Dedifferentiated amniotic fluid mesenchymal stem cell (primary cell): ENCODE data around the gene HNRNPA2B1.
"Not testable (repeated sequence)": the region's sequence is repeated elsewhere in the genome, so short reads cannot be mapped to it uniquely, and the experiment has no call there.

Experiments used
- DNase-seq: peaks from one replicate; pipeline ENCODE4 v3.0.0-alpha.2; 2016; ENCODE audit errors: extremely low spot score

HNRNPA2B1 gene

DNA sequence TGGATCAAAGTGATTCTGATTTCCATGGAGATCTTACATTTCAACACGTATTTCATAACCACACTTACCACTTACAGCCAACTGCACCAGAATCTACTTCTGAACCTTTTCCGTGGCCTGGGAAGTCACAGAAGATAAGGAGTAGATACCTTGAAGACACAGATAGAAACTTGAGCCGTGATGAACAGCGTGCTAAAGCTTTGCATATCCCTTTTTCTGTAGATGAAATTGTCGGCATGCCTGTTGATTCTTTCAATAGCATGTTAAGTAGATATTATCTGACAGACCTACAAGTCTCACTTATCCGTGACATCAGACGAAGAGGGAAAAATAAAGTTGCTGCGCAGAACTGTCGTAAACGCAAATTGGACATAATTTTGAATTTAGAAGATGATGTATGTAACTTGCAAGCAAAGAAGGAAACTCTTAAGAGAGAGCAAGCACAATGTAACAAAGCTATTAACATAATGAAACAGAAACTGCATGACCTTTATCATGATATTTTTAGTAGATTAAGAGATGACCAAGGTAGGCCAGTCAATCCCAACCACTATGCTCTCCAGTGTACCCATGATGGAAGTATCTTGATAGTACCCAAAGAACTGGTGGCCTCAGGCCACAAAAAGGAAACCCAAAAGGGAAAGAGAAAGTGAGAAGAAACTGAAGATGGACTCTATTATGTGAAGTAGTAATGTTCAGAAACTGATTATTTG, 15.3 kb downstream of the HNRNPA2B1 start:
- no peak for DNase-seq

DNA sequence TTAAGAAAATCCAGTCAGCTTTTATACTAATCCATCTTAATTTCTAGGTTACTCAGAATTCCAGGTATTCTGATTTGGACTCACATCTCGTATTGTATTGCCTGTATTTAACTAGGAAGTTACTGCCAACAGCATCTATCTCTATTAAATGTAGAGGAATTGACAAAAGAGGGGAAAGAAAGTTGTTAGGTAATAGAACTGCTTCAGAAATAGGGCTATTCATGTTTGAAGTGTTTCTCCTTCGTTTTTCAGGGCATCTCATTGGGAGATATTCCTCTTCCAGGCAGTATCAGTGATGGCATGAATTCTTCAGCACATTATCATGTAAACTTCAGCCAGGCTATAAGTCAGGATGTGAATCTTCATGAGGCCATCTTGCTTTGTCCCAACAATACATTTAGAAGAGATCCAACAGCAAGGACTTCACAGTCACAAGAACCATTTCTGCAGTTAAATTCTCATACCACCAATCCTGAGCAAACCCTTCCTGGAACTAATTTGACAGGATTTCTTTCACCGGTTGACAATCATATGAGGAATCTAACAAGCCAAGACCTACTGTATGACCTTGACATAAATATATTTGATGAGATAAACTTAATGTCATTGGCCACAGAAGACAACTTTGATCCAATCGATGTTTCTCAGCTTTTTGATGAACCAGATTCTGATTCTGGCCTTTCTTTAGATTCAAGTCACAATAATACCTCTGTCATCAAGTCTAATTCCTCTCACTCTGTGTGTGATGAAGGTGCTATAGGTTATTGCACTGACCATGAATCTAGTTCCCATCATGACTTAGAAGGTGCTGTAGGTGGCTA, 16.1 kb downstream of the HNRNPA2B1 start:
- not testable (repeated sequence) for DNase-seq

- DNase-seq, result no peak
These were observed 16.8 kb downstream of the HNRNPA2B1 start for GRCh38 chr7:26183545-26184280.

- DNase-seq, result no peak
These were observed 17.8 kb downstream of the HNRNPA2B1 start for GRCh38 chr7:26182706-26183105.

- DNase-seq, result no peak
These were observed 18.3 kb downstream of the HNRNPA2B1 start for GRCh38 chr7:26182283-26182682.

DNA sequence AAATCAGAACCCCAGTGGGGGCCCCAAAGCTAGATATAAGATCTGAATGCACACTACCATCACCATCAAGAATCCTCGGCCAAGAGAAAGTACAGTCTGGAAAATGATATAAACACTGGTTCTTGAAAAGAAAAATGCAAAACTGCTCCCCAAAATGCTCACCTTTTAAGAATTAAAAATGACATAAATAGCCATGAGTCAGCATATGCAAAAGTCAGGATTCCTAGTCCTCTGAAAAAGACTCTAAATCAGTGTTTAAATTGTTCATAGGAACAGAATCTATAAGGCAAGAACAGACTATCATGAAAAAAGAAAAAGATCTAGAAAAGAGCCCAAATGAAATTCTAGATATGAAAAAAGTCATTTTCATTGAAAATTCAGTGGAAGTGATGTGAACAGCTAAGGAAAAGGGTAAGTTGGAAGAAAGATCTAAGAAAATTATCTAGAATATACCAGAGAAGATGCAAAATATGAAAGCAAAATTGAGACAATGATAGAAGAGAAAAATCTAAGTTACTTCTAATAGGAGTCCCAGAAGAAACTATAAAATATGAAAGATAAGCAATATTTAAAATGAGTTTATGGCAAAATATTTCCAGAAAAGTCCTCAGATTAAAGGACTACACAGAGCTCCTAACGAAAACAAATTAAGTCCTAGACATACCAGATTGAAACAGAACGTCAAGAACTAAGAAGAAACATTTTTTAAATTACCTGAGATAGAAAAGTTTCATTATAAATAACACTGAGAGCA, 18.9 kb downstream of the HNRNPA2B1 start:
- DNase-seq, result no peak

- DNase-seq, result no peak
These were observed 19.8 kb downstream of the HNRNPA2B1 start for GRCh38 chr7:26180792-26181198.

DNA sequence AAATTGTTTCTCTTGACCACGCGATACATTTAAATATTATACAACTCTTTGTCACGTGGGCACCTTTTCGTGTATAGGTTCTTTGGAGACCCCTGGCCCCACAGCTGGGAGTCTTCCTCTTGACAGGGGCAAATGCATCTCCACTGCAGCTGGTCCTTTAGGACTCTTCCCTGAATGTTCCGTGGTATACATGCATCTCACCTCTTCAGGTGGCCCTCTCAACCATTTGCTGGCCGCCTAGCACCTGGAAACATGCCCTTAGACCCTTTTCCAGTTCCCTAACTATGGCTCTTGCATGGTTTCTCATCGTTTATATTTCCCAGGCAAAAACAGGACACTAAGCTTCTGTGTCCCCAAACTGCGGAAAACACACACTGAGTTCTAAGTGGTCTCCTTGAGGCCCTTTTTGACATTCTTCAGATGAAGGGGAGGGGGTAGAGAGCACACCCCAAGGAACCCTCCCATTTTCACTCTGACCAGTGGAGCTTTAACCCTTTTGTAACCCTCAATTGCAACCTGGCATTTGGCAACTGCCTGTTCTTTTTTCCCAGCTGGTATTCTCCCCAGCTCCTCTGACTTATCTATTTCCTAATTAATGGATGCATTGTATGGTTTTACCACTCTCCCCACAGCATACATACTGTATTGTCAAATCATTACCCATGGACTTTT, 20.6 kb downstream of the HNRNPA2B1 start:
- no peak for DNase-seq

DNA sequence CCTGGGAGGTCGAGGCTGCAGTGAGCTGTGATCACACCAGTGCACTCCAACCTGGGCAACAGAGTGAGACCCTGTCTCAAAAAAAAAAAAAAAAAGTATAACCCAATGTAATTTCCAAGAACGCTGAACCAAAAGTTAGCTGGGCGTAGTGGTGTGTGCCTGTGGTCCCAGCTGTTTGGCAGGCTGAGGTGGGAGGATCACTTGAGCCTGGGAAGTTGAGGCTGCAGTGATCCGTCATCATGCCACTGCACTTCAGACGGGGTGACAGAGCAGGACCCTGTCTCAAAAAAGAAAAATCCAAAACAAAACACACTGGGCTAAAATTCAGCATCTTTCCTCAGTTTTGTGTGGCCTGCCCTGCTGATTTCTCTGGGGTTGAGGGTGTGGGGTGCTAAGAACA, 21.1 kb downstream of the HNRNPA2B1 start:
- DNase-seq, result no peak

DNA sequence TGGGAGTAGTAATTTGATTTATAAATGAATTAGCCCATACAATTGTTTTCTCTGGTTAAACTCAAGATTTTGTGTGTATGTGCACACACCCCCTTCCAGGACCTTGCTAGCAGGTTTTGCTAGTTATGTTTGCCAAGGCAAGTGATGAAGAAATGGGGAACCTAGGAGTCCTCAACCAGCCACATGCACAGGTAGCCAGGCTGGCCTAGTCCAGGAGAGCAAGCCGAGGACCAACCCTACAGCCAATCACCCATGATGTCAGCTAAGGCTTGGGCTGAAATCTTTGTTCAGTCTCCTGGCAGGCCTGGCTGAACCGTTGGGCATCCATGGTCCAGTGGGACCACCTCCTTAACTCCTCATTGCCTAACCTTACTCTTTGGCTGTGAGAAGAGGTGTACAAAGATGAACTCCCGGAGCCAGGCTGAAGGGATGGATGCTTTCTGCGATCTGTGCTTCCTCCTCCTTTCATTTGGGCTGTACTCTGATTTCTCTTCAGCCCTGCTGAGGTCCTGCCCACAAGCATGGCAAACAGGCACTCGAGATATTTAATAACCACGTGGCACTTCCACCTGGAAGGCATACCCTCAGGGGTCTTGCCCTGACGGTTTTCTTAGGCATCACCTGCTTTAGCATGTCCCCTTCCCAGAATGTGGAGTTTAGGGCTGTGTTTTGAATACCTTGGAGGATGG, 22.1 kb downstream of the HNRNPA2B1 start:
- no peak for DNase-seq

GRCh38 chr7:26177269-26177668, 23.3 kb downstream of the HNRNPA2B1 start:
- not testable (repeated sequence) for DNase-seq

- DNase-seq, result not testable (repeated sequence)
These were observed 23.9 kb downstream of the HNRNPA2B1 start for GRCh38 chr7:26176696-26177095.

GRCh38 chr7:26175903-26176302, 24.6 kb downstream of the HNRNPA2B1 start:
- not testable (repeated sequence) for DNase-seq

DNA sequence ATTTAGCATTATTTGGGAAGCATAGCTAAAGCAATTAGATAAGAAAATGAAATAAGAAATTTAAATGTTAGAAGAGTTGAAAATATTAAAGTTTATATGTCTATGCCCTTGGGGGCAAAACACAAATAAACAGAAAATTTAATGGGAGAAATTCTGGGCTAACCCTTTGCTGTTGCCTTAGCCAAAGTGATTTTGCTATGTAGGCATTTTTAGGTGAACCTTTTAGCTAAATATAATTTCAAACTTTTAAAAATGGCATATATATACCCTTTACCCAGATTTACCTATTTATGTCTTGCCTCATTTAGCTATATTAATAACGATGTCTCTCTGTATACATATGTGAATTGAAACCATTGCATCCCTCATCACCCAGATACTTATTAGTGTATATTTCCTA, 28.5 kb downstream of the HNRNPA2B1 start:
- no peak for DNase-seq

- DNase-seq, result no peak
These were observed 28.9 kb downstream of the HNRNPA2B1 start for GRCh38 chr7:26171601-26172000.

GRCh38 chr7:26170663-26171062, 29.9 kb downstream of the HNRNPA2B1 start:
- DNase-seq, result no peak

DNA sequence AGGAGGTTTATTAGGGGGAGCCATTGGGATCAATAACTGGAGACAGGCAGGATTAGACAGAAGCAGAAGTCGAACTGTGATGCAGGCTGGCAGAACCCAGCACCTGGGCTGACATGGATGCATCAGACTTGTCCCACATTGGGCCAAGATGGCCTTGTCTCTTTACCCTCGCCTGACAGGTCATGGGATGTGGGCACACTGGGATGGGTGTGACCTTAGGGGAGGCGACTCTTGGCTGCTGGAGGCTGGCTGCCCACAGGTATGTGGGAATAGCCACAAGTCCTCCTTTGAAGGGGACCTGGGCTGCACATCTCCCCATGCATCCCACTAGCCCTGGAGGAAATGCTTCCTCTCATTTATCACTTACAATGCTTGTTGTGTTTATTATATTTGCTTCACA, 31.3 kb downstream of the HNRNPA2B1 start:
- DNase-seq, result no peak

DNA sequence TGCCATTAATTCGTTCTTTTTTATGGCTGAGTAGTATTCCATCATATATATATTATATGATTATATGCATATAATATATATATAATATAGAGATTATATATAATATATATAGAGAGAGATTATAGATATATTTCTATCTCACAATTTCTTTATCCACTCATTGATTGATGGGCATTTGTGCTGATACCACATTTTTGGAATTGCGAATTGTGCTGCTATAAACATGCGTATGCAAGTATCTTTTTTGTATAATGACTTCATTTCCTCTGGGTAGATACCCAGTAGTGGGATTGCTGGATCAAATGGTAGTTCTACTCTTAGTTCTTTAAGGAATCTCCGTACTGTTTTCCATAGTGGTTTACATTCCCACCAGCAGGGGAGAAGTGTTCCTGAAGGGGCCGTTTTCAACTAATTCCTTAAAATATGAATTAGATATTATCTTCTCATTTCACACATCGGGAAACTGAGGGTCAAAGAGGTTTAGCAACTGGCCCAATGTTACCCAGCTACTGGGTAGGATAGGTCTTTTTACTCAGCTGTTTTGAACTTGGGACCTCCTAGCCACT, 32.0 kb downstream of the HNRNPA2B1 start:
- DNase-seq, result no peak

DNA sequence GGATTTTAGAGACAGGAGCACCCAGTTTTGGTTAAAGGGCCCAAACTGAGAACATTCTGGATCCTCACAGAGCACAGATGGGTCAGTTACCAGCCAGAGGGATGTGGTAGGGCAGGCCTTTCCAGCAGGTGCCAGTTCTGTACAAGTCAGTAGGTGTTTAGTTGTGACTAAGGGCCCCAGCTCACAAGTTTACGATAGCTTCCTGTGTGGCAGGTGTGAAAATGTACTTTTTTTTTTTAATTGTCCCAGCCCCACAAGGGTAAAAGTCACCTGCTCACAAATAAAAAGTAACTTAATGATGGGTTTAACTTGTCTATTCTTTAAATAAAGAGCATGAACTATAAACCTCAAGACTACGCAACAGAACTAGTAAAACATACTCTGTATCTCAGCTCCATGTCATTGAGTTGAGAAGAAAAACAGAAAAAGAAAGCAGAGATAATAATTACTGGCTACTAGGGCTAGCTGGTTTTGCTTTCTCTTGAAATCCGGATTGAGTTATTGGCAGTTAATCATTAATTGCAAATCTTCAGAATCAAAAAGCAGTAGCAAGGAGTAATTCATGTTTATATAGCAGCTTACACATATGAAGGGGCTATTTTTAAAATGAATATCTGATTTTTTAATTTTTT, 33.1 kb downstream of the HNRNPA2B1 start:
- DNase-seq, result no peak
